HG03520 (cell line): ENCODE data around the gene RAB4A.
"Not testable (repeated sequence)": the region's sequence is repeated elsewhere in the genome, so short reads cannot be mapped to it uniquely, and the experiment has no call there.

Experiments used
- ATAC-seq: cut with Tn5 transposase; IDR thresholded peaks from one replicate; pipeline ENCODE4 v1.9.1; 2021; ENCODE audit warnings: mild to moderate bottlenecking, moderate library complexity; ENCODE audit not compliant: unreplicated experiment

Gene RAB4A

GRCh38 chr1:229295745-229296144, 24.8 kb downstream of the RAB4A start:
- ATAC-seq: no peak

- ATAC-seq: no peak
Measured at GRCh38 chr1:229296541-229296941, 25.6 kb downstream of the RAB4A start.

- no peak for ATAC-seq
Measured at GRCh38 chr1:229297746-229298145, 26.8 kb downstream of the RAB4A start.

GRCh38 chr1:229298420-229298819, 27.5 kb downstream of the RAB4A start:
- ATAC-seq: no peak

- ATAC-seq: no peak
Measured at GRCh38 chr1:229298887-229299503, 28.1 kb downstream of the RAB4A start.

- no peak for ATAC-seq
Measured at GRCh38 chr1:229300099-229300757, 29.3 kb downstream of the RAB4A start.

- ATAC-seq: no peak
Measured at GRCh38 chr1:229302740-229303139, 31.8 kb downstream of the RAB4A start.

GRCh38 chr1:229303855-229304254, 32.9 kb downstream of the RAB4A start:
- no peak for ATAC-seq

- ATAC-seq: no peak
Measured at GRCh38 chr1:229305392-229305791, 34.5 kb downstream of the RAB4A start.

- no peak for ATAC-seq
Measured at GRCh38 chr1:229309074-229309473, 38.2 kb downstream of the RAB4A start.

- ATAC-seq: no peak
Measured at GRCh38 chr1:229309684-229310083, 38.8 kb downstream of the RAB4A start.

- no peak for ATAC-seq
Measured at GRCh38 chr1:229310833-229311232, 39.9 kb downstream of the RAB4A start.

- no peak for ATAC-seq
Measured at GRCh38 chr1:229316166-229316565, 45.3 kb downstream of the RAB4A start.

GRCh38 chr1:229318056-229318455, 47.1 kb downstream of the RAB4A start:
- ATAC-seq: no peak

- no peak for ATAC-seq
Measured at GRCh38 chr1:229319487-229319886, 48.6 kb downstream of the RAB4A start.

- no peak for ATAC-seq
Measured at GRCh38 chr1:229323201-229323600, 52.3 kb downstream of the RAB4A start.

GRCh38 chr1:229323885-229324553, 53.1 kb downstream of the RAB4A start:
- no peak for ATAC-seq

GRCh38 chr1:229325401-229325800, 54.5 kb downstream of the RAB4A start:
- ATAC-seq: no peak

GRCh38 chr1:229325853-229326487, 55.1 kb downstream of the RAB4A start:
- ATAC-seq: no peak

GRCh38 chr1:229326601-229327000, 55.7 kb downstream of the RAB4A start:
- no peak for ATAC-seq

GRCh38 chr1:229327765-229328164, 56.9 kb downstream of the RAB4A start:
- not testable (repeated sequence) for ATAC-seq
